SKM-1 (cell line): ENCODE data around the gene PPFIA3.
"Not testable (repeated sequence)": the region's sequence is repeated elsewhere in the genome, so short reads cannot be mapped to it uniquely, and the experiment has no call there.

Experiments
- DNase-seq: peaks from one replicate; lab custom pipeline; 2025; ENCODE audit not compliant: unreplicated experiment; lab: John Stamatoyannopoulos, UW

The PPFIA3 gene

GRCh38 chr19:49173198-49173597 is 53.9 kb downstream of the PPFIA3 start:
- DNase-seq, result no peak

DNA sequence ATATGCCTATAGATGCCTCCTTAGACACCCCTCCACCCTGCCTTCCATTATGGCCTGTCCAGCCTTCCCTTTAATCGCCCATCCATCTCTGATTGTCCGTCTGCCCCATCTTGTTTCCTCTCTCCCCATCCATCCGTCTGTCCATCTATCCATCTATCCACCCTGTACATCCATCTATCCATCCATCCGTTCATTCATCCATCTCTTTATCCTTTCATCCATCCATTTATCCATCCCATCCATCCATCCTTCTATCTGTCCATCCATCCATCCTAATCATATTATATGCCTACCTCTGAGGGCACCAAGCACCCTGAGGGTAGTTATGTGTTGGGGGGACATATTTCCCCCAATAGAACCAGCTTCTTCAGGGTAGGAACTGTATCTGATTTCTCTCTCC is 61.3 kb downstream of the PPFIA3 start:
- no peak for DNase-seq

DNA sequence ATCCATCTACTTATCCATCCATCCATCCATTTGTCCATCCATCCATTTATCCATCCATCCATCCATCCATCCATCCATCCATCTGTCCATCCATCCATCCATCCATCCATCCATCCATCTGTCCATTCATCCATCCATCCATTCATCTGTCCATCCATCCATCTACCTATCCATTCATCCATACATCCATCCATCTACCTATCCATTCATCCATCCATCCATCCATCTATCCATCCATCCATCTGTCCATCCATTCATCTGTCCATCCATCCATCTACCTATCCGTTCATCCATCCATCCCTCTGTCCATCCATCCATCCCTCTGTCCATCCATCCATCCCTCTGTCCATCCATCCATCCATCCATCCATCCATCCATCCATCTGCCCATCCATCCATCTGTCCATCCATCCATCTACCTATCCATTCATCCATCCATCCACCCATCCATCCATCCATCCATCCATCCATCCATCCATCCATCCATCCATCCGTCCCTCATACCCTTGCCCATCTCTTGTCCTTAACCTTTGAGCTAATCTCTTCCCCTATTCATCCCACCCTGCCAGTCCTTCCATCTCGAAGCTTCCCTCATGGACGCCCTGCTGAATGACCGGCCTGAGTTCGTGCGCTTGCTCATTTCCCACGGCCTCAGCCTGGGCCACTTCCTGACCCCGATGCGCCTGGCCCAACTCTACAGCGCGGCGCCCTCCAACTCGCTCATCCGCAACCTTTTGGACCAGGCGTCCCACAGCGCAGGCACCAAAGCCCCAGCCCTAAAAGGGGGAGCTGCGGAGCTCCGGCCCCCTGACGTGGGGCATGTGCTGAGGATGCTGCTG is 62.9 kb downstream of the PPFIA3 start:
- not testable (repeated sequence) for DNase-seq

GRCh38 chr19:49182848-49183375 is 63.6 kb downstream of the PPFIA3 start:
- no peak for DNase-seq

- no peak for DNase-seq
These were observed 66.8 kb downstream of the PPFIA3 start for GRCh38 chr19:49186108-49186507.

DNA sequence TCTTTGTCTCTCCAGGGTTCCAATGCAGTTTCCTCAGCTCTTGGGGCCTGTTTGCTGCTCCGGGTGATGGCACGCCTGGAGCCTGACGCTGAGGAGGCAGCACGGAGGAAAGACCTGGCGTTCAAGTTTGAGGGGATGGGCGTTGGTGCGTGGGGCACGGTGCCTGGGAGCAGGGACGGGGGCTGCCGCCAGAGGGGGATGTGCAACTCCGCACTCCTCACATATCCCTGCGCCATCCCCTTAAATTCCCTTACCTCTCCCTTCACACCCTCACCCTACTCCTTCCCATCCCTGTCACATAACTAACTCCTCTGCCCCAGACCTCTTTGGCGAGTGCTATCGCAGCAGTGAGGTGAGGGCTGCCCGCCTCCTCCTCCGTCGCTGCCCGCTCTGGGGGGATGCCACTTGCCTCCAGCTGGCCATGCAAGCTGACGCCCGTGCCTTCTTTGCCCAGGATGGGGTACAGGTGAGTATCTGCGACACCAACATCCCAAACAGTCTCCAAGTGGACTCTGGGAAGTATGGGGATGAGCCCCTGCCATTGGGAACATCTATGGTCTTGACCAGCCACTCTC is 69.4 kb downstream of the PPFIA3 start:
- no peak for DNase-seq

DNA sequence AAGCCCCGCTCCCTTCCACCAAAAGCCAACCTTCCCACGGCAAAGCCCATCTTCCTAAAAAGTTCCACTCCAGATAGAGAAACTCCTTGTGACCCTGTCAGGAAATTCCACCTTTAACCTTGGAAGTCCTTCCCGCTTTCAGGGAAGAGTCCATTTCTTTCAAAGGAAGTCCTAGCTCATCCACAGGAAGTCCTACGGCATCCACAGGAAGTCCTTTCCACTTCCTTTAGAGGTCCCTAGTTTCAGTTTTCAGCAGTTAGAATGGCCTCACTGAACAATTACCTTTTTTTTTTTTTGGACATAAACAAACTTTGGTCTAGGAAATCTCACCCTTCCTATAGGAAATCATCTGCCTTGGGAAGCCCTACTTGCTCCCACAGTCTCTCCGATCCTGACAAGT is 69.9 kb downstream of the PPFIA3 start:
- DNase-seq, result no peak

DNA sequence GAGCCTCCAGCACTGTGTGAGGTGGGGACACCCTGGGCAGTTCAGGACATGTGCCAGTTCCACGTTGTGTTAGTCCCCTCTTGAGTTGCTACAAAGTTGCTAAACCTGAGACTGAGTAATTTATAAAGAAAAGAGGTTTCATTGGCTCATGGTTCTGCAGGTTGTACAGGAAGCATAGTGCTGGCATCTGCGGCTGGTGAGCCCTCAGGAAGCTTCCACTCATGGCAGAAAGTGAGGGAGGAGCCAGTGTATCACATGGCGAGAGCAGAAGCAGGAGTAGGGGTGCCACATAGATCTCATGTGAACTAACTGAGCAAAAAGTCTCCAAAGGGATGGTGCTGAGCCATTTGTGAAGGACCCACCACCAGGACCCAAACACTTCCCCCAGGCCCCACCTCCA is 71.4 kb downstream of the PPFIA3 start:
- no peak for DNase-seq

- no peak for DNase-seq
These were observed 74.6 kb downstream of the PPFIA3 start for GRCh38 chr19:49193822-49194394.

GRCh38 chr19:49194408-49194807 is 75.1 kb downstream of the PPFIA3 start:
- no peak for DNase-seq

DNA sequence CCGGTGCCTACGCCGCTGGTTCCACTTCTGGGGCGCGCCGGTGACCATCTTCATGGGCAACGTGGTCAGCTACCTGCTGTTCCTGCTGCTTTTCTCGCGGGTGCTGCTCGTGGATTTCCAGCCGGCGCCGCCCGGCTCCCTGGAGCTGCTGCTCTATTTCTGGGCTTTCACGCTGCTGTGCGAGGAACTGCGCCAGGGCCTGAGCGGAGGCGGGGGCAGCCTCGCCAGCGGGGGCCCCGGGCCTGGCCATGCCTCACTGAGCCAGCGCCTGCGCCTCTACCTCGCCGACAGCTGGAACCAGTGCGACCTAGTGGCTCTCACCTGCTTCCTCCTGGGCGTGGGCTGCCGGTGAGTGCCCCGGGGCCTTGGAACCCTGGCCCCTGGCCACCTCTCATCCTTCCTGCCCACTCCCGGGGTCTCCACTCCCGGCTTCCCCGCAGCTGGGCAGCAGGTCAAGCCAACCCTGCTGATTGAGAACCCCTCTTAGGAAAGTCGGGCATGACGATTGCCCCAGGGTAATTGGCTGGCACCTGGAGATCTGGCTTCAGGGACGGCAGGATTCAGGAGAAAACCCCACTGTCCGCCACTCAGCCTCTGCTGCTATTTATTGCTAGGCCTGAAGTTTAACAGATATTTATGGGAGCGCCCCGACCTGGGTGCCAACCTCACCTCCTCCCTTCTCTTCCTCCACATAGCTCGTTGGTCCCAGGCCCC is 77.3 kb downstream of the PPFIA3 start:
- DNase-seq, result no peak

- DNase-seq, result no peak
These were observed 81.0 kb downstream of the PPFIA3 start for GRCh38 chr19:49200238-49200862.
